Body of pancreas (tissue), 4 donors: ENCODE results near the gene GLRA1. TPM values are rescaled to one million over a fixed set of nuclear protein-coding genes. Genes with fewer than 3 reads are reported as not detected.

Experiments used
- ATAC-seq: fragments of 150-250 bp; one replicate; pipeline ENCODE4 v1.9.1; 2016
- DNase-seq, 4 donors: peaks; one replicate each; pipeline ENCODE4 v3.0.0-alpha.2; 2019
- H3K27ac ChIP-seq, 4 donors: fragments of 200-600 bp; sonication (generic); 1 replicate in 3 of 4; 2 replicates in 1 of 4; pipeline versions ENCODE4 v1.5.1 to v1.6.1; 2016 to 2019; ENCODE audit warnings: mild to moderate bottlenecking in 1 of 4, mixed read lengths in 1 of 4, moderate library complexity in 1 of 4
- H3K27me3 ChIP-seq, 2 donors: fragments of 200-600 bp; sonication (generic); one replicate each; pipeline ENCODE4 v1.6.0; 2016; ENCODE audit warnings: mild to moderate bottlenecking in 1 of 2
- H3K36me3 ChIP-seq, 2 donors: fragments of 200-600 bp; sonication (generic); replicated peaks in 1 of 2; 2 replicates each; pipeline ENCODE4 v1.5.1; 2016; ENCODE audit warnings: low read depth in 2 of 2; ENCODE audit not compliant: insufficient read depth in 1 of 2
- H3K4me1 ChIP-seq: fragments of 200-600 bp; sonication (generic); one replicate; pipeline ENCODE4 v1.6.0; 2016
- H3K4me3 ChIP-seq, 2 donors: fragments of 200-600 bp; sonication (generic); 1 replicate in 1 of 2; 2 replicates in 1 of 2; pipeline ENCODE4 v1.5.1; 2016 to 2019
- H3K9me3 ChIP-seq, 3 donors: fragments of 200-600 bp; sonication (generic); 1 replicate in 2 of 3; 2 replicates in 1 of 3; pipeline ENCODE4 v1.5.1; 2016
- CTCF ChIP-seq, 7 experiments: fragments of 450-650 bp in 4 of 7; fragments of 200-600 bp in 3 of 7; sonication (generic) in 3 of 7; IDR thresholded peaks; one replicate each; pipeline ENCODE4 v1.5.1; 2016 to 2019; ENCODE audit warnings: antibody characterized with exemption in 7 of 7
- POLR2A ChIP-seq, 3 donors: fragments of 450-650 bp; IDR thresholded peaks; one replicate each; pipeline ENCODE4 v1.6.1; 2016; ENCODE audit warnings: antibody characterized with exemption in 3 of 3, mild to moderate bottlenecking in 2 of 3
- WGBS, 2 donors: methylation state at CpG; one replicate each; pipeline ENCODE4 v1.1.5; 2017; 5-methylcytosine and 5-hydroxymethylcytosine counted together
- intact Hi-C: fragments of 100-400 bp; cut with DNase I; formaldehyde crosslinking; loops from one replicate; pipeline ENCODE4 v1.15.1; 2023
- total RNA-seq, 2 donors: library from RNA; depleted of rRNA; stranded (reverse); fragments of >200 nt; gene quantifications; one replicate each; pipeline ENCODE4 v1.1.0, GENCODE V29; 2016

GLRA1 gene
- total RNA-seq, 2 donors from 2014 or later = not detected

DNA sequence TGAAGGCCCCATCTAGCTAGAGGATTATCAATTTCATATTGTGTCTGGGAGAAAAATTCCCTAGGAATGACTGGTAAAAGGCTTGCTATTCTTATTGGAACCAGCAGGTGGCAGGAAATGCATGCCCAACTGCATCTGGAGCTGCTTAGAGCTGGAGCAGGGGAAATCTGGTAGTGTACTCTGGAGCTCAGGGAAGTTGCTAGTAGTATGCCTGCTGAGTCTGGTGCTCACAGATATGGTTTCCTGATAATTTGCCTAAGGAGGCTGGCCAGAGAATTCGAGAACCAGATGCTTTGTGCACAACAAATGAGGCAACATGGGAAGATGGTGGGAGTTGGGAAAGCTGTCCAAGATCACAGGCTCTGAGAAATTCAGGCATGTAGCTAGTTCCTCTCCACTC, 99.2 kb downstream of the GLRA1 start:
- no peak overlapping the region for H3K4me3 ChIP-seq
- no peaks in the 10 kb centered on the region for H3K4me1 ChIP-seq
- DNase-seq = peak; percentile 46 to 69 (median 63)
- intact Hi-C loops = loop anchor here (10.0 kb wide), 1 partner anchor 679 kb away; no protein-coding TSS in a partner anchor
- H3K27me3 ChIP-seq = no peaks in the 10 kb centered on the region
- 17 to 21% methylated on average over 1 of the region's 1 CpG for WGBS, 2 donors
- H3K27ac ChIP-seq = no peak overlapping the region
- ATAC-seq = peak; percentile 59
- H3K9me3 ChIP-seq = no peaks in the 10 kb centered on the region
- no peaks in the 10 kb centered on the region for H3K36me3 ChIP-seq
- TF ChIP-seq CTCF (IDR thresholded peaks at IDR 0.05) = peak; percentile 56 to 85 (median 79)
- no peak for TF ChIP-seq POLR2A (IDR thresholded peaks at IDR 0.05)

GRCh38 chr5:151822141-151822540, 102.5 kb downstream of the GLRA1 start:
- ATAC-seq (no peak), DNase-seq (no peak)
- 96 to 98% methylated on average over 4 of the region's 4 CpGs for WGBS, 2 donors
- H3K27me3 ChIP-seq = no peaks in the 10 kb centered on the region
- H3K27ac ChIP-seq = no peak overlapping the region
- H3K4me3 ChIP-seq = no peak overlapping the region
- no peaks in the 10 kb centered on the region for H3K9me3 ChIP-seq
- H3K4me1 ChIP-seq = no peaks in the 10 kb centered on the region
- no peaks in the 10 kb centered on the region for H3K36me3 ChIP-seq
- intact Hi-C loops = loop anchor here (10.0 kb wide), 1 partner anchor 683 kb away; no protein-coding TSS in a partner anchor
- TF ChIP-seq POLR2A (IDR thresholded peaks at IDR 0.05) (no peak), CTCF (IDR thresholded peaks at IDR 0.05) (no peak)

DNA sequence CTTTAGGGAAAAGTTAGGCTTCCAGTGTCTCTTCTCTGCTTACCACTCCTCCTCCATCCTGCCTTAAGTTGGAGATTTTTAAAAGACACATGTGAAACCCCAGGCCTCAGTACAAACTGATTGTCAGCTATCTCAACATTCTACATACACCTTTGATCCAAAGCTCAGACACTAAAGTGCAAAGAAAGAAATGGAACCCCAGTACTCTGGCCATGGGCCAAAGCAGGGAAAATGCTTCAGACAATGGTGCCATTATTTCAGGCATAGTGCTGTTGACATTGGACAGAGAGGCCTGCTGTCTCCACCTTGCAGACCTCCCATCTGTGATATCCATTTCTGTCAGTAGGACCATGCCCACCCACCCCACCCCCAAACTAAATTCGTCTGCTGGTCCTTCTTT, 103.7 kb downstream of the GLRA1 start:
- 67 to 80% methylated on average over 1 of the region's 1 CpG for WGBS, 2 donors
- ATAC-seq = no peak
- no peak overlapping the region for H3K27ac ChIP-seq
- TF ChIP-seq POLR2A (IDR thresholded peaks at IDR 0.05) (no peak), CTCF (IDR thresholded peaks at IDR 0.05) (no peak)
- no peak for DNase-seq
- H3K4me1 ChIP-seq = no peaks in the 10 kb centered on the region
- no peaks in the 10 kb centered on the region for H3K27me3 ChIP-seq
- intact Hi-C loops = loop anchor here (10.0 kb wide), 1 partner anchor 684 kb away; no protein-coding TSS in a partner anchor
- no peaks in the 10 kb centered on the region for H3K36me3 ChIP-seq
- no peaks in the 10 kb centered on the region for H3K9me3 ChIP-seq
- no peak overlapping the region for H3K4me3 ChIP-seq

GRCh38 chr5:151820271-151820670, 104.4 kb downstream of the GLRA1 start:
- DNase-seq (no peak), ATAC-seq (no peak)
- TF ChIP-seq POLR2A (IDR thresholded peaks at IDR 0.05) (no peak), CTCF (IDR thresholded peaks at IDR 0.05) (no peak)
- no peaks in the 10 kb centered on the region for H3K4me1 ChIP-seq
- H3K27me3 ChIP-seq = no peaks in the 10 kb centered on the region
- WGBS, 2 donors = 90 to 96% methylated on average over 3 of the region's 3 CpGs
- H3K4me3 ChIP-seq = no peak overlapping the region
- no peaks in the 10 kb centered on the region for H3K36me3 ChIP-seq
- intact Hi-C loops = loop anchor here (10.0 kb wide), 1 partner anchor 685 kb away; no protein-coding TSS in a partner anchor
- H3K9me3 ChIP-seq = no peaks in the 10 kb centered on the region
- H3K27ac ChIP-seq = no peak overlapping the region

DNA sequence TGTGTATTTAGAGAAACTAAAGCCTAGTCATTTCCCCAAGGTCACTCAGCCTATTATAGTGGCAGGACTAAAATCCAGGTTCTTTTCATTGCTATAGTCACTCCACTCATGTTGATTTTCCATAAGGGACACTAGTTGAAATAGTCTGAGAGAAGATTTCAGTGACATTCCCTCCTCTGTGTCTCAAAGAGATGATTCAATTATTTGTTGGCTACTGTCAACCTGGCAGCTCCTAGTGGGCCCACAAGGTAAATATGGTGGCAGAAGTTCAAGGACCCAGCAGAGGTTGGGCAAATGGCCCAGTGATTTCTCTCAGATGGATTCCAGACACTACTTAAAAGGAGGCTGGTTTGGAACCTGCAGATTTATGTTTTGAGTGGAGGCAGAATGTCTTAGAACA, 104.8 kb downstream of the GLRA1 start:
- TF ChIP-seq POLR2A (IDR thresholded peaks at IDR 0.05) (no peak), CTCF (IDR thresholded peaks at IDR 0.05) (no peak)
- no peaks in the 10 kb centered on the region for H3K27me3 ChIP-seq
- ATAC-seq (no peak), DNase-seq (no peak)
- H3K27ac ChIP-seq = no peak overlapping the region
- no peaks in the 10 kb centered on the region for H3K4me1 ChIP-seq
- H3K4me3 ChIP-seq = no peak overlapping the region
- H3K9me3 ChIP-seq = no peaks in the 10 kb centered on the region
- H3K36me3 ChIP-seq = no peaks in the 10 kb centered on the region
- intact Hi-C loops = loop anchor here (10.0 kb wide), 1 partner anchor 685 kb away; no protein-coding TSS in a partner anchor
